ENCODE measurements around the gene TMEM245.

- TF ChIP-seq, protein P1, sequence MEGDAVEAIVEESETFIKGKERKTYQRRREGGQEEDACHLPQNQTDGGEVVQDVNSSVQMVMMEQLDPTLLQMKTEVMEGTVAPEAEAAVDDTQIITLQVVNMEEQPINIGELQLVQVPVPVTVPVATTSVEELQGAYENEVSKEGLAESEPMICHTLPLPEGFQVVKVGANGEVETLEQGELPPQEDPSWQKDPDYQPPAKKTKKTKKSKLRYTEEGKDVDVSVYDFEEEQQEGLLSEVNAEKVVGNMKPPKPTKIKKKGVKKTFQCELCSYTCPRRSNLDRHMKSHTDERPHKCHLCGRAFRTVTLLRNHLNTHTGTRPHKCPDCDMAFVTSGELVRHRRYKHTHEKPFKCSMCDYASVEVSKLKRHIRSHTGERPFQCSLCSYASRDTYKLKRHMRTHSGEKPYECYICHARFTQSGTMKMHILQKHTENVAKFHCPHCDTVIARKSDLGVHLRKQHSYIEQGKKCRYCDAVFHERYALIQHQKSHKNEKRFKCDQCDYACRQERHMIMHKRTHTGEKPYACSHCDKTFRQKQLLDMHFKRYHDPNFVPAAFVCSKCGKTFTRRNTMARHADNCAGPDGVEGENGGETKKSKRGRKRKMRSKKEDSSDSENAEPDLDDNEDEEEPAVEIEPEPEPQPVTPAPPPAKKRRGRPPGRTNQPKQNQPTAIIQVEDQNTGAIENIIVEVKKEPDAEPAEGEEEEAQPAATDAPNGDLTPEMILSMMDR (IDR thresholded peaks at IDR 0.05) = no peak
- no peak for TF ChIP-seq POLR2A (IDR thresholded peaks at IDR 0.05)
Observed at GRCh38 chr9:109010746-109011145, 109.0 kb downstream of the TMEM245 start.

All from sigmoid colon (tissue), 3 donors.